OCI-LY1 (cell line): ENCODE measurements around the gene MET.

Experiments
- H2AFZ ChIP-seq: fragments of 200-600 bp; sonication (generic), shearing (Covaris generic); 2 replicates; pipeline ENCODE4 v1.6.0; 2014; ENCODE audit warnings: antibody characterized with exemption, mild to moderate bottlenecking, low read length
- H3F3A ChIP-seq: fragments of 200-600 bp; sonication (generic), shearing (Covaris generic); 2 replicates; pipeline ENCODE4 v1.6.0; 2014; ENCODE audit warnings: mild to moderate bottlenecking, antibody characterized with exemption, low read length, moderate library complexity; ENCODE audit not compliant: insufficient read depth
- H3K27ac ChIP-seq: fragments of 200-600 bp; sonication (generic); 2 replicates; pipeline ENCODE4 v1.5.1; 2014; ENCODE audit warnings: low read length, mixed run types, mild to moderate bottlenecking, low read depth; ENCODE audit not compliant: poor library complexity, severe bottlenecking
- H3K27me3 ChIP-seq: fragments of 200-600 bp; sonication (generic); 2 replicates; pipeline ENCODE4 v1.6.0; 2014; ENCODE audit warnings: antibody characterized with exemption, mild to moderate bottlenecking, low read length, moderate library complexity; ENCODE audit not compliant: insufficient read depth
- H3K36me3 ChIP-seq: fragments of 200-600 bp; sonication (generic); 2 replicates; pipeline ENCODE4 v1.6.1; 2014; ENCODE audit warnings: mild to moderate bottlenecking, antibody characterized with exemption, low read length, moderate library complexity, mixed read lengths; ENCODE audit not compliant: insufficient read depth
- H3K4me1 ChIP-seq: fragments of 200-600 bp; sonication (generic); 2 replicates; pipeline ENCODE4 v1.5.1; 2014; ENCODE audit warnings: mild to moderate bottlenecking, low read length, moderate library complexity; ENCODE audit not compliant: insufficient read depth, severe bottlenecking
- H3K4me2 ChIP-seq: fragments of 200-600 bp; sonication (generic), shearing (Covaris generic); 2 replicates; pipeline ENCODE4 v1.6.1; 2014; ENCODE audit warnings: low read length
- H3K4me3 ChIP-seq: fragments of 200-600 bp; sonication (generic); 2 replicates; pipeline ENCODE4 v1.5.1; 2014; ENCODE audit warnings: low read length, low read depth, mild to moderate bottlenecking, mixed read lengths; ENCODE audit not compliant: poor library complexity, severe bottlenecking
- H3K79me2 ChIP-seq: fragments of 200-600 bp; shearing (Covaris generic); 2 replicates; pipeline ENCODE4 v1.6.1; 2016; ENCODE audit warnings: mixed run types, low read length, mixed read lengths; ENCODE audit not compliant: insufficient read depth
- H3K9ac ChIP-seq: fragments of 200-600 bp; sonication (generic), shearing (Covaris generic); 2 replicates; pipeline ENCODE4 v1.6.1; 2014; ENCODE audit warnings: mild to moderate bottlenecking, low read length, mixed read lengths
- H3K9me2 ChIP-seq: fragments of 200-600 bp; sonication (generic), shearing (Covaris generic); 2 replicates; pipeline ENCODE4 v1.6.1; 2014; ENCODE audit warnings: low read depth, mild to moderate bottlenecking, low read length, mixed read lengths
- H3K9me3 ChIP-seq: fragments of 200-600 bp; shearing (Covaris generic); 2 replicates; pipeline ENCODE4 v1.6.1; 2014; ENCODE audit warnings: low read length, mixed read lengths
- H4K20me1 ChIP-seq: fragments of 200-600 bp; sonication (generic), shearing (Covaris generic); 2 replicates; pipeline ENCODE4 v1.6.0; 2016; ENCODE audit warnings: mild to moderate bottlenecking, low read length; ENCODE audit not compliant: insufficient read depth
- EZH2 ChIP-seq: fragments of 200-600 bp; sonication (generic), shearing (Covaris generic); IDR thresholded peaks from 2 replicates; pipeline ENCODE4 v1.8.0; 2017; ENCODE audit warnings: borderline replicate concordance, mixed run types, mild to moderate bottlenecking, antibody characterized with exemption, low read length, moderate library complexity, mixed read lengths
- TF ChIP-seq, protein P1 (sequence below): fragments of 200-600 bp; sonication (generic), shearing (Covaris generic); IDR thresholded peaks from 2 replicates; pipeline ENCODE4 v1.5.1; 2017; ENCODE audit warnings: mild to moderate bottlenecking, antibody characterized with exemption, low read length, moderate library complexity, mixed read lengths

The MET gene

DNA sequence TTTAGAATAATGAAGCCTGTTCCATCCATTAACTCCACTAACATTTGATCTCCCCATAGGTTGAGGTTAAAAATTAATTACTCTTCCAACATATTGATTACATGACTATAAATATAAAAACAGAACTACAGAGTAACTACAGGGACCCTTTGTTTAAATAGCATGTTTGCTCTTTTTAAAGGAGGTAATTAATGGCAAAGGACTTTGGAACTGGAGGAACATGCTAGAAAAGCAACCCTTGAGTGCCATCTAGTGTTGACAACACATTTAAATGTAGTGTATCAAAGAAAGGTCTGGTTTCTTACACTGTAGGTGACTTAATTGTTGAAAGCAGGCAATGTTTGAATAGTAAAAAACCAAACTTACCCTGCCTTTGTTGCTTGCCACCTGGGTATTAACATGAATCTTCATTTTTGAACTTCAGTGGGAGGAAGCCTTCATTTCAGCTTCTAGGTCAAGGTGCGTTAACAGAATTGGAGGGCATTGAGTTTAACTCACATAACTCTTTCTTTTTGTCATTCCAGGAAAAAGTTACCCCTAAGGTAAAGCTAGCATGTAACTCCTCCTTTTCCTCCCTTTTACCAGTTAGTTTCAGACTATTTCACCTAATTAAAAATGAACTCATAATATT, 137.8 kb downstream of the MET start:
- Histone ChIP-seq H3F3A (no peaks in the 10 kb centered on the region), H3K4me3 (no peak overlapping the region), H3K4me2 (no peak overlapping the region), H3K27me3 (no peaks in the 10 kb centered on the region), H2AFZ (no peak overlapping the region), H4K20me1 (no peaks in the 10 kb centered on the region), H3K36me3 (no peaks in the 10 kb centered on the region), H3K9ac (no peak overlapping the region), H3K9me3 (no peaks in the 10 kb centered on the region), H3K27ac (no peak overlapping the region), H3K9me2 (no peaks in the 10 kb centered on the region), H3K4me1 (no peaks in the 10 kb centered on the region), H3K79me2 (no peaks in the 10 kb centered on the region)
- TF ChIP-seq EZH2: no peak
- TF ChIP-seq, protein P1, sequence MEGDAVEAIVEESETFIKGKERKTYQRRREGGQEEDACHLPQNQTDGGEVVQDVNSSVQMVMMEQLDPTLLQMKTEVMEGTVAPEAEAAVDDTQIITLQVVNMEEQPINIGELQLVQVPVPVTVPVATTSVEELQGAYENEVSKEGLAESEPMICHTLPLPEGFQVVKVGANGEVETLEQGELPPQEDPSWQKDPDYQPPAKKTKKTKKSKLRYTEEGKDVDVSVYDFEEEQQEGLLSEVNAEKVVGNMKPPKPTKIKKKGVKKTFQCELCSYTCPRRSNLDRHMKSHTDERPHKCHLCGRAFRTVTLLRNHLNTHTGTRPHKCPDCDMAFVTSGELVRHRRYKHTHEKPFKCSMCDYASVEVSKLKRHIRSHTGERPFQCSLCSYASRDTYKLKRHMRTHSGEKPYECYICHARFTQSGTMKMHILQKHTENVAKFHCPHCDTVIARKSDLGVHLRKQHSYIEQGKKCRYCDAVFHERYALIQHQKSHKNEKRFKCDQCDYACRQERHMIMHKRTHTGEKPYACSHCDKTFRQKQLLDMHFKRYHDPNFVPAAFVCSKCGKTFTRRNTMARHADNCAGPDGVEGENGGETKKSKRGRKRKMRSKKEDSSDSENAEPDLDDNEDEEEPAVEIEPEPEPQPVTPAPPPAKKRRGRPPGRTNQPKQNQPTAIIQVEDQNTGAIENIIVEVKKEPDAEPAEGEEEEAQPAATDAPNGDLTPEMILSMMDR: peak; percentile 91

DNA sequence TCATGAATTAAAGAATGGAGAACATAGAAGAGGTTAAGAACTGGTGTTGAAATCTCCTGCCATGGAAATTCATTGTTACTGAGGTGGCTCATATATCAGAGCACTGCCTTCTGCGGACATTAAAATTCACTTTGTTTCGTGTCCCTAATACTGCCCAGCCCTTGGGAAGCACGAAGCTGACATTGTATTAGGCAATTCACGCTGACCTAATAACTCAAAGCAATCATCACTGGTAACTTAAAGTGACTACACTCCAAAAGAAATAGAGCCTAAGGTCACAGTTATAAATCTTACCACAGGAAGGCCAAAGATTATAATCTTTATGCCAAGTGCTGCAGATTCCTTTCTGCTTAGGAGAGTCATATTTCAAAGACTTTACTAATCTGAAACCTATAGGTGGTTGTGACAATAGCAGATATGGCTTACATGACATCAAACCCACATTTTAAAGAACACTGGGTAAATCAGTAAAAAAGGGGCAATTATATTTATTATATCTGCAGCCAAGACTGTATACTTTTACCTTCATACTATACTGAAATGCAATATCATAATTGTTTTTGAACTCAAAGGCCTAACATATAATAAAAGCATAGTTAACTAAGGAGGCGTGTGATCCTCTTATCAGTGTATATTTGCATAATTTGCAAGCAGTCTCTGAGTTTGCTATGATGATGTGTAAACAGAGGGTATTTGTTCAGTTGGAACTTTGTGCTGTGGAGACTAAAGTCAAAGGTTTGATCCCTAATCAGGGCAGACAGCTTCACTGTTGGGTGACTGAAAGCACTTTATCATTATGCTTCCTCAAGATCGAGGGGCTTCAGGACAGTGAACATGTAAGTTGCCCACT, 138.5 kb downstream of the MET start:
- TF ChIP-seq, protein P1: no peak
- TF ChIP-seq EZH2: no peak
- Histone ChIP-seq H3K36me3 (no peaks in the 10 kb centered on the region), H3K4me1 (no peaks in the 10 kb centered on the region), H3K79me2 (no peaks in the 10 kb centered on the region), H4K20me1 (no peaks in the 10 kb centered on the region), H3K9ac (no peak overlapping the region), H2AFZ (no peak overlapping the region), H3K4me3 (no peak overlapping the region), H3K27ac (no peak overlapping the region), H3K4me2 (no peak overlapping the region), H3K9me3 (no peaks in the 10 kb centered on the region), H3K27me3 (no peaks in the 10 kb centered on the region), H3K9me2 (no peaks in the 10 kb centered on the region), H3F3A (no peaks in the 10 kb centered on the region)

DNA sequence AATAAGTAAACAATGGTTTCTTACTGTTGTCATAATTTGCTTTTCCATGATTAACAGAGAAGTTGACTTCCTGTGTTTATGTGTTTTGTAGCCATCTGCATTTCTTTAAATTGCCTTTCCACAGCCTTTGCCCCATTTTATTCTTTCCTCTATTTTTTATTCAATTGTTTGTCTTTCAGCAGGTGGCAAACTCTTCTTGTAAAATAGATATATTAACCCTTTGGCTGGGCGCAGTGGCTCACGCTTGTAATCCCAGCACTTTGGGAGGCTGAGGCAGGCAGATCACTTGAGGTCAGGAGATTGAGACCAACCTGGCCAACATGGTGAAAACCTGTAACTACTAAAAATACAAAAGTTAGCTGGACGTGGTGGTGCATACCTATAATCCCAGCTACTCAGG, 139.8 kb downstream of the MET start:
- H3K4me1 ChIP-seq: no peaks in the 10 kb centered on the region

More for the DNA sequence above, 139.8 kb downstream of the MET start:
- Histone ChIP-seq H3K4me3 (no peak overlapping the region), H3K27ac (no peak overlapping the region), H2AFZ (no peak overlapping the region), H3K27me3 (no peaks in the 10 kb centered on the region), H3K9me3 (no peaks in the 10 kb centered on the region), H3K79me2 (no peaks in the 10 kb centered on the region), H3K9ac (no peak overlapping the region), H3K36me3 (no peaks in the 10 kb centered on the region), H4K20me1 (no peaks in the 10 kb centered on the region), H3F3A (no peaks in the 10 kb centered on the region), H3K9me2 (no peaks in the 10 kb centered on the region), H3K4me2 (no peak overlapping the region)
- TF ChIP-seq, protein P1: no peak
- TF ChIP-seq EZH2: no peak
